Smooth muscle cell of trachea (primary cell): ENCODE results near the gene ZNF208. TPM values are rescaled to one million over a fixed set of nuclear protein-coding genes. Genes with fewer than 3 reads are reported as not detected.

Experiments used
- total RNA-seq: library from RNA; depleted of rRNA; stranded (reverse); fragments of >200 nt; gene quantifications from 2 replicates; pipeline ENCODE4 v1.2.1, GENCODE V29; 2014

ZNF208 gene
- total RNA-seq: 0.33 and 0.73 TPM in 2 replicates

DNA sequence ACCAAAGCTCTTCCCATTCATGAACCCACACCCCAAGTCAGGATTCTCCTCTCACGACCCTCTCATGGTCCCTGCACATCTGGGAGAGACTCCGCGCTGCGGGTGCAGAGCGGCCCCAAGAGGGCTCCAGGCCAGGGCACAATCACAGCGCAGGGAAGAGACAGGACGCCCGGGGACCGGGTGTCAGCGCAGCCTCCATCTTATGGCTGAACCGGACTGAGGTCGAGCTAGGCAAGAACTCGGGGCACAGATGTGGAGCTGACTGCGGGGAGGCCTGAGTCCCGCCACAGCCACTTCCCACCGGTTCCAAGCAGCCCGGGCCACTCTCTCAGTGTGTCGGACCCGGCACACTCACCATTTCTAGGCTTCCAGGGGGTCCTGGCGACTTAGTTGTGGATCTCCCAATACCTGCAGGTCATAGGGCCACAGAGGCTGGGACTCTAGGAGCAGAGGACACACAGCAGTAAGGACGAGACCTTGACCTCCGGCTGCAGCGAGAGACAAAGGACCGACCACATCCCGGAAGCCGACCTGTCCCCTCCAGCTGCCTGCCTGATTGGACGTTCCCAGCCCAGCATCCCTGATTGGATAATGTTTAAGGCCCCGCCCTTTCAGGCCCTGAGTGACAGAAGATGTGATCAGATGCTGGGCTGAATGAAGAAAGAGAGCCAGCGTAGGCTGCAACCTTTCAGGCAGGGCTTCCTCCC, at the start of gene ZNF208:
TSS of gene ZNF208 (minus strand) at position 507 of the 707 bp plus-strand sequence. CDS start at position 358, 149 bp downstream.

Other genes starting within 250 kb of the ZNF208 start
- 1.7 and 2.5 TPM in 2 replicates for gene ZNF100, start 243.4 kb downstream of the ZNF208 start, total RNA-seq
- 3.8 and 8.6 TPM in 2 replicates for gene ZNF43, start 174.8 kb downstream of the ZNF208 start, total RNA-seq
- gene ZNF257, start 41.5 kb upstream of the ZNF208 start, total RNA-seq: 0.17 and 2.2 TPM in 2 replicates
- 0.17 TPM in 1 of 2 replicates, not detected in the other for gene ZNF676, start 186.0 kb upstream of the ZNF208 start, total RNA-seq